HG03521 (cell line): ENCODE measurements around the gene ZNF362.

Source experiments
- ATAC-seq: cut with Tn5 transposase; IDR thresholded peaks from one replicate; pipeline ENCODE4 v1.9.1; 2021; ENCODE audit warnings: mild to moderate bottlenecking, moderate library complexity; ENCODE audit not compliant: unreplicated experiment

ZNF362 gene

GRCh38 chr1:33323663-33324477 is 67.6 kb downstream of the ZNF362 start:
- no peak for ATAC-seq

- ATAC-seq, result no peak
These were observed 68.6 kb downstream of the ZNF362 start for GRCh38 chr1:33324677-33325575.

DNA sequence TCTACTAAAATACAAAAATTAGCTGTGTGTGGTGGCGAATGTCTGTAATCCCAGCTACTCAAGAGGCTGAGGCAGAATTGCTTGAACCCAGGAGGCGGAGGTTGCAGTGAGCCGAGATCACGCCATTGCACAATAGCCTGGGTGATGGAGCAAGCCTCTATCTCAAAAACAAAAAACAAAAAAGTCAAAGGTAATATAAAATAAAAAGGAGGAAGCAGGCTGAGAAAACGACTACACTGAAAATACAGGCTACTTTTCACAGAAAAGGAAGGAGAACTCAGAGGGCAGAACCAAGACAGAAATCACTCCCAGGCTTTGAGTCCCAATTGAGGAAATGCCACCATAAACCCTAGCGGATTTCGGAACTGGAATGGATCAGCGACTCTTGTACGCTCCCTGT is 70.5 kb downstream of the ZNF362 start:
- no peak for ATAC-seq

DNA sequence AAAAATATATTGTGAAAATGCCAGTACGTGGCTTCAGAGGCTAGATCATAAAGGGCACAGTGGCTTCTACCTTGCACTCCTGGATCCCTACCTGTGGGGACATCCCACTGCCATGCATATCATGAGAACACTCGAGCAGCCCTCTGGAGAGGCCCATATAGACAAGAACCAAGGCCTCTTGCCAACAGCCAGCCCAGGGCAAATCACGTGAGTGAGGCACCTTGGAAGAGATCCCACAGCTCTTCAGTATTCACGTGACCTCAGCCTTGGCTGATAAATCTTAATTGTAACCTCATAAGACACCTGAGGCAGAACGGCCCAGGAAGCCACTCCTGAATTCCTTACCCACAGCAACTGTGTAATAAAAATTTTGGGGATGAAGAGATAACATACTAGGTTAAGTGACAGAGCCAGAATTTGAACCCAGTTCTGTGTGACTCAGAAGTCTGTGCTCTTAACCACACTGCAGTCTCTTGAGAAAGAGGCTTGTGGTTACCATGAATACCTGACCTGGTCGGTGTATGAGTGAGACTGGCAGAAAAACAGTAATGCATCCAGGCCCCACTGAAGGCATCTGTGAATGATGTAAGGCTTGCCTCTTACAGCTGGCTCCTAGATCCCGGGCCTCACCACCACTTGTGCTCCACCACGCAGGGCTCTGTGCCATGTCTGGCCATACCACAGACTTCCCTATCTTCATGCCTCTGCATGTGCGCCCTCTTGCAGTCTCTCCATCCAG is 71.5 kb downstream of the ZNF362 start:
- no peak for ATAC-seq

GRCh38 chr1:33328817-33329216 is 72.5 kb downstream of the ZNF362 start:
- ATAC-seq, result no peak

- no peak for ATAC-seq
These were observed 73.5 kb downstream of the ZNF362 start for GRCh38 chr1:33329600-33330305.

- ATAC-seq, result no peak
These were observed 74.1 kb downstream of the ZNF362 start for GRCh38 chr1:33330361-33330890.

- ATAC-seq, result no peak
These were observed 74.6 kb downstream of the ZNF362 start for GRCh38 chr1:33330906-33331305.

GRCh38 chr1:33331444-33332356 is 75.4 kb downstream of the ZNF362 start:
- ATAC-seq, result no peak

- ATAC-seq, result no peak
These were observed 76.1 kb downstream of the ZNF362 start for GRCh38 chr1:33332357-33332789.

DNA sequence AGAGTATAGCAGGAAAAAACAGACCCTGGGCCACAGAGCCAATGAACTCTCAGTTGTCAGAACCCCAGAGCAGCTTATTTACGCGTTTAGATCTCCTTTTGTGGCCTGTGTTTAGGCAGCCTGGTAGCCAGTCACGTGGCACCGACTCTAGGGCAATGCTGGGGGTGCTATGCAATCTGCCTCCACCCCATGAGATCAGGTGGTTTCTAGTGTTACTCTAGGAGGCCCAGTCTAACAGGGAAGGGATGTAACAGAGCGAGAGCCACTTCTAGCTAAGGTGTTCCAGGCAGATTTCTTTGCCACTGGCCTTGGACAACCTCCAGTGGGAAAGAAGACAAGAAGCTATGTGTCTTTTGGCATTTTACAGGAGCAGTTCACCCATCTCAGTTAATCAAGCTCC is 76.6 kb downstream of the ZNF362 start:
- ATAC-seq, result no peak

GRCh38 chr1:33334081-33334552 is 77.8 kb downstream of the ZNF362 start:
- ATAC-seq, result no peak

- no peak for ATAC-seq
These were observed 78.7 kb downstream of the ZNF362 start for GRCh38 chr1:33335020-33335419.

GRCh38 chr1:33336580-33336979 is 80.3 kb downstream of the ZNF362 start:
- no peak for ATAC-seq

GRCh38 chr1:33337441-33337840 is 81.1 kb downstream of the ZNF362 start:
- no peak for ATAC-seq

DNA sequence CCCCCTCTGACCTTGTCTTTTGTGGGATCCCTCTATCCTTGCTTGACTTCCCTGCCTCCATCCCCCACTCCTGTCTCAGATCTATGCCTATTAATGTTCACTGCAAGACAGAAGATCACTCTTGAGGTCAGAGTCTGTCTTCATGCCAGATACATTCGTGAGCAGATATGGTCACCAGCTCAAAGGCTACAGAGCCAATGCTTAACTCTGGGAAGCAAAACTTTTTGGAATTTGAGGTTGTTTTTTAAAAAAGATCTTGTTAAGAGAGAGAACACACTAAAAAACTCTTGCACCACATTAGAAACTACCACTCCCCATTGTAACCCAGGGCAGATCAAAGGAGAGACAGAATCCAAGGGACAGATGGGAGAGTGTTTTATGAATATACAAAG is 81.8 kb downstream of the ZNF362 start:
- ATAC-seq, result no peak

- ATAC-seq, result no peak
These were observed 82.3 kb downstream of the ZNF362 start for GRCh38 chr1:33338440-33339211.

DNA sequence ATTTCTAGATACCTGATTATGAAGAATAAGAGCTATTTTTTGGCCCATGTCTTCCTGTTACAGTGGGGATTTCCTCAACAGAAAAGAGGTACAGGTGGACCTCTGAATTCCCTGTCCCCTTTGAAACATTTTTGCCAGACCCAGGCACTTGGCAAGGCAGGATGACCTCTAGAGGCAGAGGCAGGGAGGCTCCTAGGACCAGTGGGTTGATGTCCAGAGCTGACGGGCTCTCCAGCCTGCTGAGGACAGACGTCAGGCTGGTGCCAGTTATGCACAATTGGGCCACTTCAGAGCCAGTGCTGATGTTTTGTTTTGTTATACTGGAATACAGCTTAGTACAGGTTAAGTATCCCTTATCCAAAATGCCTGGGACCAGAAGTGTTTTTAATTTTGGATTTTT is 83.1 kb downstream of the ZNF362 start:
- ATAC-seq, result no peak
